Central memory CD8-positive, alpha-beta T cell (primary cell): ENCODE measurements around the gene LSAMP.

Source experiments
- ATAC-seq: fragments of 150-1000 bp; cut with Tn5 transposase; replicated peaks from 2 replicates; pipeline ENCODE4 v1.10.0; 2022; ENCODE audit warnings: mild to moderate bottlenecking, moderate FRiP score, moderate number of reproducible peaks; ENCODE audit not compliant: poor library complexity, severe bottlenecking; ENCODE audit errors: extremely low read depth
- DNase-seq, 2 donors: peaks; one replicate each; pipeline ENCODE4 v3.0.0; 2021; ENCODE audit warnings: low spot score in 2 of 2
- H3K27ac Mint-ChIP-seq: one replicate; pipeline ENCODE4 v1.8.0; 2022; ENCODE audit warnings: low read depth, mild to moderate bottlenecking, moderate library complexity, mixed read lengths
- H3K27me3 Mint-ChIP-seq: one replicate; pipeline ENCODE4 v1.8.0; 2022; ENCODE audit warnings: mixed read lengths
- H3K36me3 Mint-ChIP-seq: one replicate; pipeline ENCODE4 v1.8.0; 2022; ENCODE audit warnings: mild to moderate bottlenecking, moderate library complexity, mixed read lengths; ENCODE audit not compliant: insufficient read depth
- H3K4me1 Mint-ChIP-seq: one replicate; pipeline ENCODE4 v1.8.0; 2022; ENCODE audit warnings: mixed read lengths
- H3K4me3 Mint-ChIP-seq: one replicate; pipeline ENCODE4 v1.8.0; 2022; ENCODE audit warnings: mild to moderate bottlenecking, moderate library complexity, mixed read lengths
- H3K9me3 Mint-ChIP-seq: one replicate; pipeline ENCODE4 v1.8.0; 2022; ENCODE audit warnings: mixed read lengths

Gene LSAMP

DNA sequence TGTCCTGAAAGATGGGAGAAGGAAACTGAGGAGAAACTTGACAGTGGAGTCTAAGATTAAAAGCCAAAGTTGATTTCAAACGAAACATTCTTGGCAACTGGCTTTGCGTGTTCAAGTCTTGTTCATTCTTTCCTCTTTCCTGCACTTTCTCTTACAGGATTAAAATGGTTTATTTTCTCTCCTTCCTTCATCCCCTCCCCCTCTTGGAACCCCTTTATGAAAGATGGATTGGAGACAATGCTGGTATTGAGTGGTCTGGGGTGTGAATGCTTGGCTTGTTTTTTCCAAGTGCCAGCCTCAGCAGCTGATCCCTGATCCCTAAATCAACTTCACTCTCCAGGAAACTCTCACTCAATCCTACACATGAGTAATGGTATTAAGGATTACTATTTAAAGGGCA lies 703 bp upstream of the LSAMP start:
- Mint-ChIP-seq H3K9me3 (peaks cover 28% of the 10 kb centered on the region), H3K4me1 (no peaks in the 10 kb centered on the region), H3K27me3 (no peaks in the 10 kb centered on the region), H3K27ac (no peak overlapping the region), H3K36me3 (no peaks in the 10 kb centered on the region), H3K4me3 (no peak overlapping the region)
- DNase-seq (no peak), ATAC-seq (no peak)

DNA sequence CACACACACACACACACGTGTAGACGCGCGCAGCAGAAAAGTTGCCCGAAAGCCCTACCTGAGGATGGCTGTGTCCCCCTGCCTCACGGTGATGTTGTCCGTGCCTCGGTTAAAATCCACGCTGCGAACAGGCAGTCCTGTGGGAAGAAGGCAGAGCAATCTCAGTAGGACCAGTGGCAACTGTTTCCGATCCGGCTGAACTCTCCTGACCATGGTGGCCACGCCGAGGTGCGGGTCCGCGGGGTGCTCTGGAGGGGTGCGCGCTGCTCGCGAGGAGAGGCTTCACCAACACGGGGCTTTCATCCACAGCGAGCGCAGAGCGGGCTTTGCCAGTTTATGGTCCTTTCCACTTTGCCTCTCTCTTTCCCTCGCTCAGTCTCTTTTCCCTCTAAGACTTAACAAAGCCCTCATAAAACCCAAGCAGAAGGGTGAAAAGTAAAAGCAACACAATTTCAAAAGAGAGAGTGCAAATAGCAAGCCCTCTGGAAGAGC lies 422 bp downstream of the LSAMP start:
- no peaks in the 10 kb centered on the region for H3K27me3 Mint-ChIP-seq
- no peak overlapping the region for H3K4me3 Mint-ChIP-seq
- no peaks in the 10 kb centered on the region for H3K4me1 Mint-ChIP-seq
- H3K27ac Mint-ChIP-seq = no peak overlapping the region
- ATAC-seq = no peak
- no peak for DNase-seq
- H3K36me3 Mint-ChIP-seq = no peaks in the 10 kb centered on the region
- H3K9me3 Mint-ChIP-seq = peaks cover 21% of the 10 kb centered on the region

DNA sequence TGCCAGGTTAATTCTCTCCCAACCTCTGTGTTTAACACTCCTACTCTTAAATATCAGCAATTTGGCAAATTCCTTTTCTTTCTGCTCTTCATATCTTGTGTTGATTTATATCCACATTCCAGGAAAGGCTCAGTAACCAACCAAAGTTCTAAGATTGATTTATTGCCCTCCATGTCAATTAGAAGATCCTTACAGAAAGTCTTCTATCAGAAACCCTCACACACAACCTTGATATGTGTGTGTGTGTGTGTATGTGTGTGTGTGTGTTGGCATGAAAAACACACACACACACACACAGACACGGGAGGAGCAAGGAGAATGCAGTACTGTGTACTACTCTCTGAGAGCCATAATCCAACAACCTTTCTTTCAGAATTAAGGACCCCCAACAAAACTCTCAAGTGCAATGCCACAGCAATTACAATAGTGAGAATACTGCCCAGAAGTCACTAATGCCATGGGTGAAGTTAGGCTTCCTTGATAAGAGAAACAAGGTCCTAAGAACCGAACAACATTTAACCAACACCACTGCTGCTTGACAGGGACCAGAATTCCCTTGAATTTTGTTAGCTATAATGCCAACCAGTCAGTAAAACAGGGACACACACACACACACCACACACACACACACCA lies 1.1 kb downstream of the LSAMP start:
- Mint-ChIP-seq H3K27me3 (no peaks in the 10 kb centered on the region), H3K4me1 (no peaks in the 10 kb centered on the region), H3K9me3 (peaks cover 18% of the 10 kb centered on the region), H3K27ac (no peak overlapping the region), H3K36me3 (no peaks in the 10 kb centered on the region), H3K4me3 (no peak overlapping the region)
- DNase-seq (no peak), ATAC-seq (no peak)

DNA sequence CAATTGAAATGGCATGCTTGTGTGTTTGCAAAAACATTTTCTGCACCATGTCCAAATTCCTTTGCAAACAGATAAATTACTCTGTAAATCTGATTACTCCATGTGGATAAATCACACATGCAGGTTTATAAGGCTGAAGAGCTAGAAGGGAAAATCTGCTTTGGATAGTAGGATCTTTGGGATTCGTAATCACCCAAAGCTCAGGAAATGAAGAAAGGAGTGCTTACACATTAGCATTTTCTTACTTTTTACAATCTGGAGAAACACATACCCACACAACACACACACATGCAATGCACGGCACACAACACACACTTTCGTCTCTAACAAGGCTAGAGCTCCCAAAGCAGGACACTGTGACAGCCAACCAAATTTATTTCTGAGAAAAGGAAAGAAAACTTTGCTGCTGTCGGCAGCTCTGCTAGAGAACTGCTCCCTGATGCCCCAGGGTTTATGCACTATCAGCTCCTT lies 2.1 kb downstream of the LSAMP start:
- Mint-ChIP-seq H3K36me3 (no peaks in the 10 kb centered on the region), H3K27me3 (no peaks in the 10 kb centered on the region), H3K27ac (no peak overlapping the region), H3K4me3 (no peak overlapping the region), H3K4me1 (no peaks in the 10 kb centered on the region), H3K9me3 (peaks cover 15% of the 10 kb centered on the region)
- DNase-seq = no peak
- no peak for ATAC-seq

DNA sequence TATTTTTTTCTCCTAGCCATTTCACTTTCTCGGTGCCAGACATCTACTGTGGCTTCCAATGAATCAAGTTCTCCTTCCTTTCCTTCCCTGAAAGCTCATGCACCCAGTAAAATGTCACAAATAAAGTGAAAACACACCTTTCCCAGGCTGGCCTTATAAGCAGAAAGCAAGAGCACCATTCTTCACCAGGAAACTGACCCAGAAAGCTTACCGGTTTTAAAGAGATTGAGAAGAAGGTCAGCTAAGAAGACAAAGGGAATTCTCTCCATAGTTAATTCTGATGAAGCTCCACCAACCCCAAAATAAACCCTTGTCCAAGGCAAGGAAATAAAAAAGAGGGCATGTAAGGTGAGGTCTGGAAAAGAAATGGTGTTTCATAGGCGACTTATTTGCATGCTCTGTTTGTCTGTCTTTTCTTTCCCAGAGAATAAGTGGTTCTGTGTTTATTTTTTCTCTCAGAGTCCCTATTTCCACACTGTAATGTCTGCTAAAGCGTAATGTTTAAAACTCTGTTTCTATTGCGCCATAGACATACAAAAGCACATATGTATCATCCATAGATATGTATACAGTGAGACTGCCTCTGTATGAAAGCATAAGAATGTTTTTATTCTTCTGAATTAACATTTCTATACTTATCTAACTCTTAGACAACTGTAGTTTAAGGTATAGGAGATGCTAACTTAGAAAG lies 2.8 kb downstream of the LSAMP start:
- H3K4me1 Mint-ChIP-seq = no peaks in the 10 kb centered on the region
- no peaks in the 10 kb centered on the region for H3K27me3 Mint-ChIP-seq
- no peak overlapping the region for H3K4me3 Mint-ChIP-seq
- H3K36me3 Mint-ChIP-seq = no peaks in the 10 kb centered on the region
- H3K9me3 Mint-ChIP-seq = peaks cover 12% of the 10 kb centered on the region
- DNase-seq (no peak), ATAC-seq (no peak)
- no peak overlapping the region for H3K27ac Mint-ChIP-seq

DNA sequence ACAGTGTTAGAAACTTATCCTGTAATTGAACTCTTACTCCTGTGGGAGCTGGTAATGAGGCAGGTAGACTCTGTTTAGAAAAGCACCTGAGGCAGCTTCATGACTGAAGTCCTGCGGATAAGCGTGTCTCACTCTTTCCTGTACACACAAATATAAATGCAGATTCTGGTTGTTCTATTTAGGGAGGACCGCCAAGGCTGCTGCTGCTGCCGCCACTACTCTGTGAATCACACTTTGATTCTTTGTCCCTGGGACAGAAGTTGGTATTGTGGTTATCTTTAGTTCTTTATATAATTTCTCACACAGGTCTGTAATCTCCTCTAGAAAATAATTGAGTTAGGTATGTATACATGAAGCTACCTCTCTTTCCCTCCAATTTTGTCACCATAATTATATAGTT lies 3.6 kb downstream of the LSAMP start:
- no peaks in the 10 kb centered on the region for H3K36me3 Mint-ChIP-seq
- H3K27me3 Mint-ChIP-seq = no peaks in the 10 kb centered on the region
- DNase-seq = no peak
- H3K4me3 Mint-ChIP-seq = no peak overlapping the region
- H3K9me3 Mint-ChIP-seq = peaks cover 12% of the 10 kb centered on the region
- no peak for ATAC-seq
- H3K4me1 Mint-ChIP-seq = no peaks in the 10 kb centered on the region
- H3K27ac Mint-ChIP-seq = no peak overlapping the region

DNA sequence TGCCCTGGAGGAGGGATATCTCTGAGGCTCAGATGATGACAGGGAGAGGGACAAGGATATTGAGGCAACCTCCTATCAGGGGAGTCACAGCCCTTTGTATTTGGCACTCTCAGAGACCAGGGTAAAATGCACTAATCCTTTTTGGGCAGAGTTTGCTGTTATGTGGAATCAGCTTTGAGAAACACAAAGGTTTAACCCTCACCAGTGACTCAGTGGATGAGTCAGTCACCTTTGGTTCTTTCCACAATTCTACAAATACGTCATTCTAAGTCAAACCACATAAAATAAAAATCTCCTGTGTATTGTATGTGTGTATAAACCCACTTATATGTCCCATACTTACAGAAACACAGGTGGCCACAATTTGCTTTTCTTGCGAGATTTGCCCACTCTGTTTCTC lies 5.1 kb downstream of the LSAMP start:
- Mint-ChIP-seq H3K27ac (no peak overlapping the region), H3K4me1 (no peaks in the 10 kb centered on the region), H3K36me3 (no peaks in the 10 kb centered on the region), H3K27me3 (no peaks in the 10 kb centered on the region), H3K9me3 (peaks cover 10% of the 10 kb centered on the region), H3K4me3 (no peak overlapping the region)
- ATAC-seq = no peak
- no peak for DNase-seq

DNA sequence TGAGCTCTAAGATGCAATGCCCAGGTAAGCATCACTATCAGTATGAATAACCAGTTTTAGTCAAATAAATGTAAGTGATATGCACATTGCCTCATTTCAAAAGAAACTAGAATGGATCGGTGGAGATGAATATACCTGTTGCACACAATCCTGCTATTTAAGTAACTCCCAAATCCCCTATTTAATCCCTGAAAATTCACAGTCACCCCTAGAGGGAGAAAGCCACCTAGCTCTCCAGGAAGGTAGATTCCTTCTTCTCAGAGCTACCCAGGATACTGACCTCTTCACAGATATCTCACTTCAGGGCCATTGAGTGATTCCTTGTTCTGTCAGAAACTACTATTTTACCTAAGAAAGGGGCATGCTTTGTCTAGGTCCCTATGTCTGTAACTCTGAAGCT lies 11.7 kb downstream of the LSAMP start:
- ATAC-seq (no peak), DNase-seq (no peak)
- Mint-ChIP-seq H3K9me3 (peaks cover 24% of the 10 kb centered on the region), H3K27ac (no peak overlapping the region), H3K36me3 (peaks cover 2% of the 10 kb centered on the region), H3K4me1 (no peaks in the 10 kb centered on the region), H3K27me3 (no peaks in the 10 kb centered on the region), H3K4me3 (no peak overlapping the region)

DNA sequence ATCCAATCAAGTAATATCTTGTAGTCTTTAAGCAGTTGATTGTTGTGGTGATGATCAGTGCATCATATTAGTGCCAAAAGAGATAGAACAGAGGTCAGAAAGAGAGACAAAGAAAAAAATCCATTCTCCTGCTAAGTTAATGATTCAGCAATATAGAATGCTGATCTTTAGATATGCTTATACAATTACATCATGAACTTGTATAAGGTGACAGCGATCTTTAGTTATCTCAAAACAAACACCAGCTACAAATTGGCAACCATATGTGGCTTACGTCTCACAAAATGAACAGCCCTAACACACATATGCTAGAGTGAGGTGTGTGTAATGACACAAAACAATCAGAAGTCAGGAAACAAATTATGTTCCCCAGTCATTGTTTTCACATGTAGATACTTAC lies 12.5 kb downstream of the LSAMP start:
- Mint-ChIP-seq H3K27ac (no peak overlapping the region), H3K4me1 (no peaks in the 10 kb centered on the region), H3K9me3 (peaks cover 28% of the 10 kb centered on the region), H3K27me3 (no peaks in the 10 kb centered on the region), H3K4me3 (no peak overlapping the region), H3K36me3 (peaks cover 2% of the 10 kb centered on the region)
- no peak for ATAC-seq
- no peak for DNase-seq

DNA sequence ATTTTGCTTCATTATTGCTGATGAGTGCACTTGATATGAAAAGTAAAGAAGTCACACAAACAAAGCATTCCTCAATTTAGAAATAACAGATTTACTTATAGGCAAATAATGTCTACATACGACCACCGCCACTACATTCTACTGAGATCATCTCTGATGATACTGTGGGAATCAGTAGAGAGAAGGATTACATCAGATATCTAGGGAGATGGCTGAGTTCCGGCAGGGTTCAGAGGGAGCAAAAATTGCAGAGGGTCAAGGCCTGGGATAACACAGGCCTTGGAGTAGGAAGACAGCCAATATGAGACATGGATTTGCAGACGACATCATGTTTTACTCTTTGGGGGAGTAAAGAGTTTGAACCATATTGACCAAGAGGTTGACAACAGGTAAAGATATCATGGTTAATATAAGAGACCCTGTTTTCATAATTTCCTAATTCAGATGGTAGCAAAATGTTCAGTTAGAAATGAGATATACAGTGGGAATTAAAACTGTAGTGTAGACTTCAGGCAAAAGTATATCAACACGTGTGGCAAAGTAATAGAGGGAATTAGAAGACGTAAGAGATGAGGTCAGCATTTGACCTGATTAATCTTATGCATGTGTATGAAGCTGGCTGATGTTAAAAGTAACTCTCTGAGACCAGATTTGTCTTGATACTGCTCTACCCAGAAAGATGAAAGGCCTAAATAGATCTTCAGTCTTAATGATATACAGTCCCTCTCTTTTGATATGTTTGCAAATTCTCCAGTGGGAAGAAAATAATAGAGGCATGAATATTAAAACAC lies 15.6 kb downstream of the LSAMP start:
- H3K36me3 Mint-ChIP-seq = peaks cover 2% of the 10 kb centered on the region

DNA sequence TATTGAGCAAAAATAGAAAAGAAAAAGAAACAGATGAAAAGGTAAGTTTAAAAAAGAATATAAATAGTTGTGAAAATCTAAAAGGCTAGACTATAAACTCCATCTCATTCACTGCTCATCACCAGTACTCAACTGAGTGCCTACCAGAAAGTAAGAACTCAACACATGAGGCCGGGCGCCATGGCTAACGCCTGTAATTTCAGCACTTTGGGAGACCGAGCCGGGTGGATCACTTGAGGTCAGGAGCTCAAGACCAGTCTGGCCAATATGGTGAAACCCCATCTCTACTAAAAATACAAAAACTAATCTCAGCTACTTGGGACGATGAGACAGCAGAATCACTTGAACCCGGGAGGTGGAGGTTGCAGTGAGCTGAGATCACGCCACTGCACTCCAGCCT lies 19.3 kb downstream of the LSAMP start:
- Mint-ChIP-seq H3K4me1 (no peaks in the 10 kb centered on the region), H3K4me3 (no peak overlapping the region), H3K36me3 (peaks cover 2% of the 10 kb centered on the region), H3K27me3 (no peaks in the 10 kb centered on the region), H3K27ac (no peak overlapping the region), H3K9me3 (peaks cover 22% of the 10 kb centered on the region)
- ATAC-seq (no peak), DNase-seq (no peak)

More for the DNA sequence above, 15.6 kb downstream of the LSAMP start:
- DNase-seq = no peak
- Mint-ChIP-seq H3K27me3 (no peaks in the 10 kb centered on the region), H3K4me3 (no peak overlapping the region), H3K4me1 (no peaks in the 10 kb centered on the region), H3K27ac (no peak overlapping the region), H3K9me3 (peaks cover 25% of the 10 kb centered on the region)
- no peak for ATAC-seq

DNA sequence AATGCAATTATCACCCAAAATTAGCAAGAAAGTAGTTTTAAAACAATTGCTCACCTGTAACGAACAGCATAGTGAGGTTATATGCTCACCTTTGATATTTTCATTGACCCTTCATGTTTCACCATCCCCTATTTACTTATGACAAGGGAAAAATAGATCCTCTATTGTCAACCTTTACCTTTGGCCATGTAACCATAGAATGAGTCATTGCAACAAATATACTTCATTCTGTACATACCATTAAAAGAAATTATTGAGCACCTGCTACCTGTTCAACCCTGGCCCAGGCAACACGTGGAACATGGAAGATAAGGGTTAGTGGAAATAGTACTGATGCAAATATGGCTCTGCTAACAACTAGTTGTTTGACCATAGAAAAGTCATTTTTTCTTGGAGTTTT lies 20.2 kb downstream of the LSAMP start:
- peaks cover 2% of the 10 kb centered on the region for H3K36me3 Mint-ChIP-seq
- H3K27me3 Mint-ChIP-seq = no peaks in the 10 kb centered on the region
- ATAC-seq (no peak), DNase-seq (no peak)
- H3K4me3 Mint-ChIP-seq = no peak overlapping the region
- H3K4me1 Mint-ChIP-seq = no peaks in the 10 kb centered on the region
- no peak overlapping the region for H3K27ac Mint-ChIP-seq
- peaks cover 22% of the 10 kb centered on the region for H3K9me3 Mint-ChIP-seq

DNA sequence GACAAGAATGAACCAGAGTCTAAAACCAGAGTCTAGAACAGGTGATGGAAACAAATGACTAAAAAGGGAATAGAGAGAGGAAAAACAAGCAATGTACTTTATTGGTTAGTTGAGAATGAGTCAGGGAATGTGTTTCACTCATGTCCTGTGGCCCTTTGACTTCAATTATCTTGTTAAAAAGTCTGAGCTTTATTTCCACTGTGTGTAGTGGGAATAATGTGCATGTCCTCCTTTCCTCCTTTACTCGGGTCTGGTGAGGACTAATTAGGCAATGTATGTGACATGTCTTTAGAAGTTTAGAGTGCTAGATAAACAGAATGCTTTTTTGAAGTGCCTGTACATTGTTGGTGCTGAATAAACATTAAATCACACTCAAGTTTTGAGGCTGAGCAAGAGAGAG lies 21.3 kb downstream of the LSAMP start:
- Mint-ChIP-seq H3K27ac (no peak overlapping the region), H3K4me3 (no peak overlapping the region), H3K4me1 (no peaks in the 10 kb centered on the region), H3K36me3 (no peaks in the 10 kb centered on the region), H3K9me3 (peaks cover 13% of the 10 kb centered on the region), H3K27me3 (no peaks in the 10 kb centered on the region)
- ATAC-seq = no peak
- no peak for DNase-seq
